GM21786 (cell line): ENCODE data around the gene ZBTB17.
"Not testable (repeated sequence)": the region's sequence is repeated elsewhere in the genome, so short reads cannot be mapped to it uniquely, and the experiment has no call there.

Experiments used
- ATAC-seq: cut with Tn5 transposase; IDR thresholded peaks from one replicate; pipeline ENCODE4 v1.9.1; 2021; ENCODE audit not compliant: unreplicated experiment

The ZBTB17 gene

GRCh38 chr1:16011936-16012589 lies 36.2 kb upstream of the ZBTB17 start:
- ATAC-seq: no peak

GRCh38 chr1:16010837-16011236 lies 34.9 kb upstream of the ZBTB17 start:
- ATAC-seq: no peak

- no peak for ATAC-seq
Observed at GRCh38 chr1:16009678-16010077, 33.8 kb upstream of the ZBTB17 start.

GRCh38 chr1:16009030-16009460 lies 33.1 kb upstream of the ZBTB17 start:
- no peak for ATAC-seq

- no peak for ATAC-seq
Observed at GRCh38 chr1:16007671-16008341, 31.9 kb upstream of the ZBTB17 start.

GRCh38 chr1:16006552-16007485 lies 30.9 kb upstream of the ZBTB17 start:
- no peak for ATAC-seq

GRCh38 chr1:16006010-16006409 lies 30.1 kb upstream of the ZBTB17 start:
- no peak for ATAC-seq

- no peak for ATAC-seq
Observed at GRCh38 chr1:16005597-16005996, 29.7 kb upstream of the ZBTB17 start.

- ATAC-seq: not testable (repeated sequence)
Observed at GRCh38 chr1:16001274-16001673, 25.4 kb upstream of the ZBTB17 start.

- ATAC-seq: no peak
Observed at GRCh38 chr1:15998929-15999328, 23.0 kb upstream of the ZBTB17 start.

- no peak for ATAC-seq
Observed at GRCh38 chr1:15997637-15998280, 21.9 kb upstream of the ZBTB17 start.

- no peak for ATAC-seq
Observed at GRCh38 chr1:15997076-15997585, 21.2 kb upstream of the ZBTB17 start.

- no peak for ATAC-seq
Observed at GRCh38 chr1:15994590-15995351, 18.9 kb upstream of the ZBTB17 start.

GRCh38 chr1:15994081-15994480 lies 18.2 kb upstream of the ZBTB17 start:
- ATAC-seq: no peak

- no peak for ATAC-seq
Observed at GRCh38 chr1:15993666-15994065, 17.8 kb upstream of the ZBTB17 start.

GRCh38 chr1:15992582-15993500 lies 16.9 kb upstream of the ZBTB17 start:
- no peak for ATAC-seq

- no peak for ATAC-seq
Observed at GRCh38 chr1:15992187-15992553, 16.3 kb upstream of the ZBTB17 start.

- ATAC-seq: no peak
Observed at GRCh38 chr1:15991427-15992186, 15.7 kb upstream of the ZBTB17 start.
